ENCODE measurements around the gene RMND5A. TPM values are rescaled to one million over a fixed set of nuclear protein-coding genes. Genes with fewer than 3 reads are reported as not detected.
A peak's percentile ranks its signal among the peaks of the same experiment; 100 is the strongest.
"Not testable (repeated sequence)": the region's sequence is repeated elsewhere in the genome, so short reads cannot be mapped to it uniquely, and the experiment has no call there.

RMND5A gene
- polyA plus RNA-seq, 1 of the 3 experiments (the other 2 are of a cell fraction): 4.3 TPM

DNA sequence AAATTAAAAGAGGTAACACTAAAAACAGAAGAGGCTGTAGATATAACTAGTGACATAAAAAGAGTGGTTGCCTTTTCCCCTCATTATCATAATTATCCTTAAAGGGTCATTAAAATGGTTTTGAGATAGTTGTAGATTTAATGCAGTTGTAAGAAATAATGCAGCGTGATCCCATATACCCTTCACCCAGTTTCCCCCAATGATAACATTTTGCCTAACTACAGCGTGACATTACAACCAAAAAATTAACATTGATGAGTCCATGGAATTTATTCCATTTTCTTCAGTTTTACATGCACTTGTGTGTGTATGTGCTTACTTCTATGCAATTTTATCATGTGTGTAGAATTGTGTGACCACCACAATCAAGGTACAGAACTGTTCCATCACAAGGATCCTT, 13.2 kb upstream of the RMND5A start:
- no peak for DNase-seq
- no peak overlapping the region for H3K4me2 ChIP-seq
- no peak overlapping the region for H3K27ac ChIP-seq (ENCODE audit: low read depth in 2 of 2, low read length in 1 of 2)
- H3K27me3 ChIP-seq (ENCODE audit: insufficient read depth): no peaks in the 10 kb centered on the region
- no peak overlapping the region for H3K9ac ChIP-seq
- H3K4me3 ChIP-seq (ENCODE audit: low read depth in 2 of 2, low read length in 1 of 2): no peak overlapping the region
- no peak for TF ChIP-seq YY1 (IDR thresholded peaks at IDR 0.05; ENCODE audit: low read depth)
- TF ChIP-seq, protein P1, sequence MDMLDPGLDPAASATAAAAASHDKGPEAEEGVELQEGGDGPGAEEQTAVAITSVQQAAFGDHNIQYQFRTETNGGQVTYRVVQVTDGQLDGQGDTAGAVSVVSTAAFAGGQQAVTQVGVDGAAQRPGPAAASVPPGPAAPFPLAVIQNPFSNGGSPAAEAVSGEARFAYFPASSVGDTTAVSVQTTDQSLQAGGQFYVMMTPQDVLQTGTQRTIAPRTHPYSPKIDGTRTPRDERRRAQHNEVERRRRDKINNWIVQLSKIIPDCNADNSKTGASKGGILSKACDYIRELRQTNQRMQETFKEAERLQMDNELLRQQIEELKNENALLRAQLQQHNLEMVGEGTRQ (IDR thresholded peaks at IDR 0.05; ENCODE audit: borderline replicate concordance, low read depth, low read length): no peak
- no peak for TF ChIP-seq RFX5 (IDR thresholded peaks at IDR 0.05; ENCODE audit: low read length)
- no peak for TF ChIP-seq FOSL2 (IDR thresholded peaks at IDR 0.05; ENCODE audit: borderline replicate concordance, low read depth)
- no peak for TF ChIP-seq RCOR1 (IDR thresholded peaks at IDR 0.05; ENCODE audit: low read length)
- TF ChIP-seq POLR2AphosphoS5 (IDR thresholded peaks at IDR 0.05; ENCODE audit: low read depth, low read length): no peak
- TF ChIP-seq MXI1 (IDR thresholded peaks at IDR 0.05; ENCODE audit: low read depth, low read length): no peak
- no peak for TF ChIP-seq TCF12 (IDR thresholded peaks at IDR 0.05)
- no peak for TF ChIP-seq RXRA (IDR thresholded peaks at IDR 0.05; ENCODE audit: borderline replicate concordance, low read depth)
- no peak for TF ChIP-seq EZH2phosphoT487 (IDR thresholded peaks at IDR 0.05; ENCODE audit: borderline replicate concordance, low read depth)
- 0 out of 4 replicates have a peak, but pooled peaks cover 0 to 5% of the 10 kb centered on the region in 2 experiments for H3K4me1 ChIP-seq (ENCODE audit: control insufficient read depth in 1 of 2, insufficient read depth in 2 of 2, low read depth in 1 of 2, low read length in 1 of 2)
- no peaks in the 10 kb centered on the region for H3K79me2 ChIP-seq (ENCODE audit: insufficient read depth)
- no peak overlapping the region for H2AFZ ChIP-seq (ENCODE audit: low read depth)
- WGBS (ENCODE audit: low lambda C conversion rate): 86% methylated on average over 2 of the region's 2 CpGs
- no peaks in the 10 kb centered on the region for H3K36me3 ChIP-seq (replicated peaks in 1 of 2; ENCODE audit: control insufficient read depth in 1 of 2, insufficient read depth in 2 of 2, low read length in 1 of 2)
- no peaks in the 10 kb centered on the region for H3K9me2 ChIP-seq
- CTCF ChIA-PET: no interaction called here
- POLR2A ChIA-PET: no interaction called here
- H4K20me1 ChIP-seq (ENCODE audit: insufficient read depth): no peaks in the 10 kb centered on the region
- H3K9me3 ChIP-seq: no peaks in the 10 kb centered on the region
- H3F3A ChIP-seq (replicated peaks; ENCODE audit: insufficient read depth): no peaks in the 10 kb centered on the region

GRCh38 chr2:86708126-86708525, 12.0 kb upstream of the RMND5A start:
- H3K27ac ChIP-seq (ENCODE audit: low read depth in 2 of 2, low read length in 1 of 2); CTCF ChIA-PET; POLR2A ChIA-PET: not testable (repeated sequence)

DNA sequence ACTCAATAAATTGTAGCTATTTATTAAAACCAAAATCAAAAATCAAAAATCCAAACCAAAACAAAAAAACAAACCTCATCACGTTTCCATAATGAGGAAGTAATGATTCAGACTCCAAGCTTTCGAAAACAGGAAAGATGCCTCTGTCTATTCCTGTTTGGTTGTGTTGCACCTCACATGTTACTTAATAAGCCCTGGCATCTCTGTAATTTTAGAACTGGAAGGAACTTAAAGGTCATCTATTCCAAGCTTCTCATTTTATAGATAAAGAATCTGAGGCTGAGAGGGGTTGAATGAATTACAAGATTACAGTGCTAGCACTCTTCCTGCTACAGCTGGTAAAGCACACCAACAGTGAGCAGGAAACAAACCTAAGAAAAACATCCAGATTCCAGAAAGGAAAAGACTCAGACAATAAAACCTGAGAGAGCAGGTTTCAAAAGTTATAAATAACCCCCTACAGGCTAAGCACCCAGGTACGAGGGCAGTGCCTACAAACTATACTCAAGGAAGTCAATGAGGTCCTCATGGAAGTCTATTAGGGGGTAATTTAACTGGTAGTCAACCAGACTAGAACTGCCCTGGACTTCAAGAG, 5.4 kb upstream of the RMND5A start:
- CTCF ChIA-PET; DNase-seq; H3K4me2 ChIP-seq; H3K79me2 ChIP-seq (ENCODE audit: insufficient read depth); POLR2A ChIA-PET; H3K36me3 ChIP-seq (replicated peaks in 1 of 2; ENCODE audit: control insufficient read depth in 1 of 2, insufficient read depth in 2 of 2, low read length in 1 of 2); H3K9ac ChIP-seq; H3K27ac ChIP-seq (ENCODE audit: low read depth in 2 of 2, low read length in 1 of 2); H3K4me1 ChIP-seq (ENCODE audit: control insufficient read depth in 1 of 2, insufficient read depth in 2 of 2, low read depth in 1 of 2, low read length in 1 of 2); H3K4me3 ChIP-seq (ENCODE audit: low read depth in 2 of 2, low read length in 1 of 2); H3F3A ChIP-seq (replicated peaks; ENCODE audit: insufficient read depth); H2AFZ ChIP-seq (ENCODE audit: low read depth); H3K9me3 ChIP-seq; H3K27me3 ChIP-seq (ENCODE audit: insufficient read depth); H3K9me2 ChIP-seq; H4K20me1 ChIP-seq (ENCODE audit: insufficient read depth): not testable (repeated sequence)
- 74% methylated on average over 2 of the region's 3 CpGs for WGBS (ENCODE audit: low lambda C conversion rate)

More at GRCh38 chr2:86708126-86708525, 12.0 kb upstream of the RMND5A start:
- H3K9me3 ChIP-seq; H3K79me2 ChIP-seq (ENCODE audit: insufficient read depth); H3F3A ChIP-seq (replicated peaks; ENCODE audit: insufficient read depth); H3K4me2 ChIP-seq; H2AFZ ChIP-seq (ENCODE audit: low read depth); H3K36me3 ChIP-seq (replicated peaks in 1 of 2; ENCODE audit: control insufficient read depth in 1 of 2, insufficient read depth in 2 of 2, low read length in 1 of 2); H3K4me3 ChIP-seq (ENCODE audit: low read depth in 2 of 2, low read length in 1 of 2); H4K20me1 ChIP-seq (ENCODE audit: insufficient read depth); H3K27me3 ChIP-seq (ENCODE audit: insufficient read depth); H3K4me1 ChIP-seq (ENCODE audit: control insufficient read depth in 1 of 2, insufficient read depth in 2 of 2, low read depth in 1 of 2, low read length in 1 of 2); H3K9ac ChIP-seq; H3K9me2 ChIP-seq; DNase-seq: not testable (repeated sequence)
- 70% methylated on average over 4 of the region's 4 CpGs for WGBS (ENCODE audit: low lambda C conversion rate)

GRCh38 chr2:86719263-86719636, 841 bp upstream of the RMND5A start:
- DNase-seq; CTCF ChIA-PET; H2AFZ ChIP-seq (ENCODE audit: low read depth); H3K9me2 ChIP-seq; H3K4me1 ChIP-seq (ENCODE audit: control insufficient read depth in 1 of 2, insufficient read depth in 2 of 2, low read depth in 1 of 2, low read length in 1 of 2); H3K79me2 ChIP-seq (ENCODE audit: insufficient read depth); H3K36me3 ChIP-seq (replicated peaks in 1 of 2; ENCODE audit: control insufficient read depth in 1 of 2, insufficient read depth in 2 of 2, low read length in 1 of 2); H3K27me3 ChIP-seq (ENCODE audit: insufficient read depth); H3K9me3 ChIP-seq; H3K4me2 ChIP-seq; POLR2A ChIA-PET; H4K20me1 ChIP-seq (ENCODE audit: insufficient read depth); H3F3A ChIP-seq (replicated peaks; ENCODE audit: insufficient read depth): not testable (repeated sequence)
- peak overlapping the region in 1 of 2 experiments; percentile 63; a peak in 1 of 4 replicates for H3K4me3 ChIP-seq (ENCODE audit: low read depth in 2 of 2, low read length in 1 of 2)
- peak overlapping the region in 1 of 2 experiments; percentile 65; a peak in 1 of 4 replicates for H3K27ac ChIP-seq (ENCODE audit: low read depth in 2 of 2, low read length in 1 of 2)
- WGBS (ENCODE audit: low lambda C conversion rate): no CpG with 5 or more reads among the region's 30 CpGs
- peak overlapping the region; percentile 66; the same call in 1 of the 2 replicates for H3K9ac ChIP-seq
